ENCODE data around the gene TGM2. TPM values are rescaled to one million over a fixed set of nuclear protein-coding genes. Genes with fewer than 3 reads are reported as not detected.

The TGM2 gene
- total RNA-seq, 4 donors from 2014 or later, result 3.7 to 6.2 (median 4.6) TPM

DNA sequence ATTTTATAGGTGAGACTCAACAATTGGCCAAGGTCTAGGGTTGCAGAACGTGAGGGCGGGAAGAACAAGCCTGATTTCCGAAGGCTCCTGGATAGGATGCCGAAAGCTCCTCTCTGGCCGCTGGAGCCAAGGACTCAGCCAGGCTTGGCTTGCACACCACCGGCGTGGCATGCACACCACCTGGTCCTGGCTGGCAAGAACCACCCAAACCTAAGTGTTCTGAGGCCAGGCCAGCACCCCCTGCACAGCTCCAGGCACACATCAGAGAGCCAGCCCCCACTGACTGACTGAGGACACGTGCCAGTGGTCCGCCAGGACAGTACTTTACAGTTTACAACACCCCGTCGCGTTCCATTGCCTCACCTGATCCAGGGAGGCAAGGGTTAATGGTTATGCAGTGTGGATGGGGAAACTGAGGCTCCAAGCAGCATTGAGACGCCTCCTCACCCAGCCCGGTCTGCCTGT is 414 bp downstream of the TGM2 start:
- no peak overlapping the region for H3K4me3 ChIP-seq (ENCODE audit: low read depth, poor library complexity, severe bottlenecking)
- TF ChIP-seq POLR2A (IDR thresholded peaks at IDR 0.05), result no peak
- TF ChIP-seq, protein P1, sequence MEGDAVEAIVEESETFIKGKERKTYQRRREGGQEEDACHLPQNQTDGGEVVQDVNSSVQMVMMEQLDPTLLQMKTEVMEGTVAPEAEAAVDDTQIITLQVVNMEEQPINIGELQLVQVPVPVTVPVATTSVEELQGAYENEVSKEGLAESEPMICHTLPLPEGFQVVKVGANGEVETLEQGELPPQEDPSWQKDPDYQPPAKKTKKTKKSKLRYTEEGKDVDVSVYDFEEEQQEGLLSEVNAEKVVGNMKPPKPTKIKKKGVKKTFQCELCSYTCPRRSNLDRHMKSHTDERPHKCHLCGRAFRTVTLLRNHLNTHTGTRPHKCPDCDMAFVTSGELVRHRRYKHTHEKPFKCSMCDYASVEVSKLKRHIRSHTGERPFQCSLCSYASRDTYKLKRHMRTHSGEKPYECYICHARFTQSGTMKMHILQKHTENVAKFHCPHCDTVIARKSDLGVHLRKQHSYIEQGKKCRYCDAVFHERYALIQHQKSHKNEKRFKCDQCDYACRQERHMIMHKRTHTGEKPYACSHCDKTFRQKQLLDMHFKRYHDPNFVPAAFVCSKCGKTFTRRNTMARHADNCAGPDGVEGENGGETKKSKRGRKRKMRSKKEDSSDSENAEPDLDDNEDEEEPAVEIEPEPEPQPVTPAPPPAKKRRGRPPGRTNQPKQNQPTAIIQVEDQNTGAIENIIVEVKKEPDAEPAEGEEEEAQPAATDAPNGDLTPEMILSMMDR (IDR thresholded peaks at IDR 0.05), result no peak
- no peak for DNase-seq (ENCODE audit: low spot score in 2 of 2)
- 69 to 70% methylated on average over 9 to 14 of the region's 14 CpGs for WGBS, 2 donors
- intact Hi-C loops (cut with DNase I; ENCODE audit: low total_unique reads), result no loop called here

DNA sequence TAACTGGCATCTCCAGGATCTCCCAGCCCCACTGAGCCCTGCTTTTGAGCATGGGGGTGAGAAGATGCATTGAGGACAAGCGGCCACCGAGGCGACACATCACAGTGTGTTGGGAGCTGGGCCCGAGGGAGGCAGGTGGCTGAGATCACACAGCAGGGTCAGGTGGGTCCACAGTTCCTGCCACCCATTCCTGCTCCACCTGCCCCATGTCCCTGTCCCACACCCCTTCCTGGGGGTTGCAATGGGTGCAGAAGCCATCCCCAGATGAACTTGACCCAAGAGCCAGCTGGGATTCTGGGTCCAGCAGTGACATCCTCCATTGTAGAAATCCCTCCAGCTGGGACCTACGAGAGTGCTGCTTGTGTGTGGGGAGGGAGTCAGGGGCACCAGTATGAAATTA is 1.0 kb downstream of the TGM2 start:
- no peak for TF ChIP-seq POLR2A (IDR thresholded peaks at IDR 0.05)
- TF ChIP-seq, protein P1 (IDR thresholded peaks at IDR 0.05), result no peak
- WGBS, 2 donors, result 93 to 95% methylated on average over 5 of the region's 5 CpGs
- intact Hi-C loops (cut with DNase I; ENCODE audit: low total_unique reads), result no loop called here
- H3K4me3 ChIP-seq (ENCODE audit: low read depth, poor library complexity, severe bottlenecking), result no peak overlapping the region
- DNase-seq (ENCODE audit: low spot score in 2 of 2), result no peak

DNA sequence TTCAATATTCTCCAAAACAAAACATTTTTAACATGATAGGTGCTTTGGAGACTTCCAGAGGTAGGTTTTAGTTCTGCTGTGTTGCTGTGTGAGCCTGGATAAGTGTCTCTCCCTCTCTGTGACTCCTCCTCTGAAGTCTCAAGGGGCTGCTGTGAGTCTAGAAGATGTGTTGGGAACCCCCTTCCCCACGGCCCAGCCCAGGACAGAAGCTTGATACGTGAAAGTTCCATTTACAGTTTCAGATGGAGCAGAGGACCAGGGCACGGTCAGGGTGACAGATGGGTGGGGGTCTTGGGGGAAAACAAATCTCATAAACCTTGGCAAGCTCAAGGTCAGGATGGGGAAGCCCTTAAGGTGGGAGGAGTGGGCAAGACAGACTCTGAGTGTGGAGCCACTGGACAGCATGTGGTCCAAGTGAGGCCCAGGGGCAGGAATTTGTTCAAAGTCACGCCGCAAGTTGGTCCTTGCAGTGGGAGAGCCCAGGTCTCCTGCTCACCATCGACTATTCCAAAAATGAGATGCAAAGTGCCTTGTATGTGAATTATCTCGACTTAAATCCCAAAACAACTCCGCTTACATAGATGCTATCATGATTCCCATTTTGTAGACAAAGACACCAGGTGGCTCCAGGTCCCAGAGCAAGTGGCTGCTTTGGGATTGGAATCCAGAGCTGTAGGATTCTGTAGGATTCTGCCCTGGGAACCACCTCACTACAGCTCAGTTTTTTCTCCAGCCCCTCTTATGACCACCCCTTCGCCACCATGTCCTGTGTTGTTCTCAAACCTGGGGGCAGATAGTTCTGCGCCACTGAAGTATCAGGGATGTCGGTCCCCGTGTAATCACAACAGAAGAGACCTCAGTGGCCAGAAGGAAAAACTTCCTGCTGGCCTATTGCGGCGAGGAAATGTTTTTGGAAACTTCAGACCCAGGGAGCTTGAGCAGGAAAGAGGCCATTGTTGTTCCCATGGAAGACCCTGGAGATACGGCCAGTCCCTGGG is 1.9 kb downstream of the TGM2 start:
- DNase-seq (ENCODE audit: low spot score in 2 of 2), result no peak
- intact Hi-C loops (cut with DNase I; ENCODE audit: low total_unique reads), result no loop called here
- TF ChIP-seq, protein P1 (IDR thresholded peaks at IDR 0.05), result no peak
- TF ChIP-seq POLR2A (IDR thresholded peaks at IDR 0.05), result no peak
- H3K4me3 ChIP-seq (ENCODE audit: low read depth, poor library complexity, severe bottlenecking), result no peak overlapping the region
- 79% methylated on average over 15 of the region's 15 CpGs for WGBS, 2 donors

DNA sequence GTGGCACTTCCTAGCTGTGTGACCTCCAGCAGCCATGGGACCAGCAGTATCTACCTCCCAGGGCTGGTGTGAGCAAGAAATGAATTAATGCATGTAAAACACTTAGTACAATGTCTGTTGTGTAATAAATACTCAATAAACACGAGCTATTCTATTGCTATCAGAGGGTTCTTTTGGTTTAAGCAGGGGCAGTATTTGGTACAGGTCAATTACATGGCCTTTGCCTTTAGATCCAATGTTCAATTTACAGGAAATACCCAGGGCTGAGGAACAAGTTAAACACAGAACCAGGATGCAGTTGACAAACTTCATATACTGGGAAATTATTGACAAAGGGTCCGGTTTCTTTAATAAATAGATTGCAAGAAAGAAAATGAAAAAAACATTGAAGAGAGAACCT is 2.9 kb downstream of the TGM2 start:
- intact Hi-C loops (cut with DNase I; ENCODE audit: low total_unique reads), result no loop called here
- H3K4me3 ChIP-seq (ENCODE audit: low read depth, poor library complexity, severe bottlenecking), result no peak overlapping the region

DNA sequence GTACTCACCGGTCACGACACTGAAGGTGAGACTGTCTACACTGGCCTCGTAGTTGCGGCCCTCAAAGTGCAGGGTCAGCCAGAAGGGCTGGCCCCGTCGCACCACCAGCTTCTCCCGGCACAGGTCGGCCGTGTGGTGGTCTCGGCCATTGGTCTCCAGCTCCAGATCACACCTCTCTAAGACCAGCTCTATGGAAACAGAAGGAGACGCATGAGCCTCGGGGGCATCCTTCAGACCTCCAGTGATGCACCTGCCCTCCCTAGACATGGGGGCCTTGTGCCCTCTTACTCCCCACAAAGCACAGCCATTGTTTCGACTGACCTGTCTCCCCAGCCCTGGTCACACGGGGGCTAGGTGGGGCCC is 3.7 kb downstream of the TGM2 start:
- DNase-seq (ENCODE audit: low spot score in 2 of 2), result no peak
- 95 to 98% methylated on average over 14 of the region's 14 CpGs for WGBS, 2 donors
- TF ChIP-seq POLR2A (IDR thresholded peaks at IDR 0.05), result no peak
- TF ChIP-seq, protein P1 (IDR thresholded peaks at IDR 0.05), result no peak
- intact Hi-C loops (cut with DNase I; ENCODE audit: low total_unique reads), result no loop called here
- no peak overlapping the region for H3K4me3 ChIP-seq (ENCODE audit: low read depth, poor library complexity, severe bottlenecking)

More for the DNA sequence above, 2.9 kb downstream of the TGM2 start:
- 71 to 78% methylated on average over 2 of the region's 2 CpGs for WGBS, 2 donors
- DNase-seq (ENCODE audit: low spot score in 2 of 2), result no peak
- no peak for TF ChIP-seq POLR2A (IDR thresholded peaks at IDR 0.05)
- TF ChIP-seq, protein P1 (IDR thresholded peaks at IDR 0.05), result no peak
